HEK293T (cell line): ENCODE measurements around the gene RTN4RL1.

Source experiments
- BHLHE40 ChIP-seq: fragments of 450-650 bp; IDR thresholded peaks from 2 replicates; pipeline ENCODE4 v1.6.1; 2016; ENCODE audit warnings: mild to moderate bottlenecking, moderate library complexity, borderline replicate concordance
- FOXK2 ChIP-seq: fragments of 450-650 bp; IDR thresholded peaks from 2 replicates; pipeline ENCODE4 v1.6.1; 2016; ENCODE audit warnings: mild to moderate bottlenecking
- SP1 ChIP-seq: fragments of 450-650 bp; IDR thresholded peaks from 2 replicates; pipeline ENCODE4 v1.6.1; 2017
- SUZ12 ChIP-seq: fragments of 450-650 bp; IDR thresholded peaks from 2 replicates; pipeline ENCODE4 v1.6.1; 2016; ENCODE audit warnings: mild to moderate bottlenecking
- TARDBP ChIP-seq: fragments of 450-650 bp; IDR thresholded peaks from 2 replicates; pipeline ENCODE4 v1.6.1; 2016

DNA sequence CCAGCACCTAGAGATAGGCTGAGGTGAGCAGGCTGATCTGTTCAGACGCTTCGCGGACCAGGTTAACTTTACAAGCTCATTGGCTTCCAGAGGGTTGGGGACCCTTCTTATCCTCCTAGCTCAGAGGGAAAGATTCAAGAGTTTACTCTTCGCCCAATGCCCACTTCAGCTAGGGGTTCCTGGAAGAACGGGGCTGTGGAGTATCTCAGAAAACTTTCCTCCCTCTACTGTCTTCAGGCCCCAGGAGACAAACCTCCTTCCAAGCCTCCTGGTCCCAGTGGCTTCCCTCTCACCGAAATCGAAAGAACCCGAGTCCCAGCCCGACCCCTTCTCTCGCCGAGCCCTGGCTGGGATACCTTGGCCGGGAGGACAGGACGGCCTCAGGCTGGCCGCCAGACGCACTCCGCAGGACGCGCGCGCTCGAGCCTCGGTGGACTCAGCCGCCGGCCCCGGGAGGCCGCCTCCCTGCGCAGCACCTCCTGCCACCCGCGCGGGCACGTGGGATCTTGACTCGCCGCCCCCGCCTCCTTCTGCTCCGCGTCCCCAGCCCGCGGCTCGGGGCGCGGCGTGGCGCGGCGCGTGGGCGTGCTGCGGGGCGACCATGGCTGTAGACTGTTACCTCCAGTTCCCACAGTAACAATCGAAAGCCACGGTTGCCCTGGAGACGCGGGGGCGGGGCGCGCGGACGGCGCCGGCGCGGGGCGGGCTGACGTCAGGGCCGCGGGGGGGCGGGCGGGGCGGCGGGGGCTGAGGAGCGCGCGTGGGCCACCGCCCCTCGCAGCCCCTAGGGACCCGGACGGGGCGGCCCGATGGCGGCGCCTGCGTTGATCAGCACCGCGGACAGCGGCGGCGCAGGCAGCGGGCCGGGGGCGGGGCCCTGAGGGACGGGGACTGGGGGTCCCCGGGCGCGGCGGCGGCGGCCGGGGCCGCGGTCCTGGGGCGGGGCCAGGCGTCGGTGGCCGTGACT, 24.5 kb upstream of the RTN4RL1 start:
- TF ChIP-seq TARDBP (no peak), SUZ12 (no peak), SP1 (no peak), BHLHE40 (no peak), FOXK2 (no peak)
